Loucy (cell line): Measurements from ENCODE around the gene SIM2.

Experiments
- CTCF ChIP-seq: fragments of 200-600 bp; sonication (generic); conservative IDR thresholded peaks from 2 replicates; pipeline ENCODE4 v1.5.1; 2014; ENCODE audit warnings: mild to moderate bottlenecking, antibody characterized with exemption, low read length
- EZH2phosphoT487 ChIP-seq: fragments of 200-600 bp; IDR thresholded peaks from 2 replicates; pipeline ENCODE4 v1.6.1; 2018; ENCODE audit warnings: antibody characterized with exemption, mild to moderate bottlenecking, moderate library complexity, borderline replicate concordance

- TF ChIP-seq CTCF: no peak
- TF ChIP-seq EZH2phosphoT487: no peak
Observed at GRCh38 chr21:36703123-36703522, 4.2 kb downstream of the SIM2 start.
